ENCODE data around the gene CHTOP. TPM values are rescaled to one million over a fixed set of nuclear protein-coding genes. Genes with fewer than 3 reads are reported as not detected.

The CHTOP gene
- total RNA-seq, 1 experiment from 2014 or later = 156 TPM

DNA sequence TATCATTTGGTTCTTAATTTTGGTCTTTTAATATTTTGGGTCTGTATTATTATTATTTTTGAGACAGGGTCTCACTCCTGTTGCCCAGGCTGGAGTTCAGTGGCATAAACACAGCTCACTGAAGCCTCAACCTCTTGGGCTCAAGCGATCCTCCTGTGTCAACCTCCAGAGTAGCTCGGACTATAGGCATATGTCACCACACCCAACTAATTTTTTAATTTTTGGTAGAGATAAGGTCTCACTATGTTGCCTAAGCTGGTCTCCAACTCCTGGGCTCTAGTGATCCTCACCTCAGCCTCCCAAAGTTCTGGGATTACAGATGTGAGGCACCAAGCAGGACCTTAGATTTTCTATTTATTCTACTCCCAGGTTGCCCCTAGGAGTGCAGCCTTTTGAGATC, 39.6 kb downstream of the CHTOP start:
- no peak overlapping the region for H3K27ac Mint-ChIP-seq (ENCODE audit: low read depth, unreplicated experiment)
- intact Hi-C loops (cut with micrococcal nuclease) = loop anchor here (5.0 kb wide), 2 partner anchors 54 to 141 kb away; partner anchors contain the start of gene INTS3
- H3K36me3 Mint-ChIP-seq (ENCODE audit: insufficient read depth, unreplicated experiment) = no peaks in the 10 kb centered on the region
- POLR2A ChIA-PET = interaction anchor here (0.6 to 6.8 kb wide), 6 partner anchors 24 to 317 kb away, joined by 3 to 80 read pairs (median 8); partner anchors contain the start of genes CHTOP, INTS3, RAB13 and RPS27
- no peak overlapping the region for H3K4me3 Mint-ChIP-seq (ENCODE audit: unreplicated experiment)
- TF ChIP-seq CTCF (IDR thresholded peaks at IDR 0.05; ENCODE audit: unreplicated experiment) = no peak
- peaks cover 6% of the 10 kb centered on the region for H3K27me3 Mint-ChIP-seq (ENCODE audit: insufficient read depth, unreplicated experiment)
- BruUV-seq (replicated peaks) = no TSS peak
- CTCF ChIA-PET = interaction anchor here (0.6 to 14.1 kb wide), 8 partner anchors 35 to 325 kb away, joined by 3 to 273 read pairs (median 4); partner anchors contain the start of gene RAB13
- no peaks in the 10 kb centered on the region for H3K9me3 Mint-ChIP-seq (ENCODE audit: unreplicated experiment)
- H3K4me1 Mint-ChIP-seq (ENCODE audit: insufficient read depth, unreplicated experiment) = peaks cover 4% of the 10 kb centered on the region
- no peak for DNase-seq (ENCODE audit: unreplicated experiment)

DNA sequence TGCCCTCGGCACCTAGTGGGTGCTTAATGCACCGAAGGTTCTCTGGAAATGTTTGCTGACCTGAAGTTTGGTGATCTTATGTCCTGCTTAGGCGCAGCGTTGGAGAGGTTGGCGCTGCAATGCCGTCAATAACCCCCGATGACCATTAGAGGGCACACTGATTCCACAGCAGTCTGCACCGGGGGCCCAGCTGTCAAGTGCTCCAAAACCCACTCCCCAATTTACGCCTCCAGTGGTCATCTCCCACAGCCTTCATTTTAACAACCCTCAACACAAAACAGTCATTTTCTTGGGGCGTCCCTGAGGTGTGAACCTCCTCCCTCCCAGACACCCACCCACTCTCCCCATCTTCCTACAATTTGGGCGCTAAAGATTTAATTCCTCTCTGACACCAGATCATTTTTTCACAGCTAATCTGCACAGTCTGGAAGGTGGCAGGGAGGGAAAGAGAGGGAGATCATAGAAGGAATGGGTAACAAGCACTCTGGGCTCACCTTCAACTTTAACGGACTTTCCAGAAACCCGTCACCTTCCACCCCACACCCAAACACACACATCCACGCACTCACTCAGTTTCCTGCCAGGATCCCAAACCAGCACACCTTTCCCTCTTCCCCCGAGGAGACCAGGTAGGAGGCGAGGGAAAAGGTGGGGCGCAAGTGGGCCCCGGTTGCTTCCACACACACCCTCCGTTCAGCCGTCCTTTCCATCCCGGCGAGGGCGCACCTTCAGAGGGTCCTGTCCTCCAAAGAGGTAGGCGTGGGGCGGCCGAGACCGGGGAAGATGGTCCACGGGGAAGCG, 44.1 kb downstream of the CHTOP start:
- no peak overlapping the region for H3K27ac Mint-ChIP-seq (ENCODE audit: low read depth, unreplicated experiment)
- no peaks in the 10 kb centered on the region for H3K36me3 Mint-ChIP-seq (ENCODE audit: insufficient read depth, unreplicated experiment)

DNA sequence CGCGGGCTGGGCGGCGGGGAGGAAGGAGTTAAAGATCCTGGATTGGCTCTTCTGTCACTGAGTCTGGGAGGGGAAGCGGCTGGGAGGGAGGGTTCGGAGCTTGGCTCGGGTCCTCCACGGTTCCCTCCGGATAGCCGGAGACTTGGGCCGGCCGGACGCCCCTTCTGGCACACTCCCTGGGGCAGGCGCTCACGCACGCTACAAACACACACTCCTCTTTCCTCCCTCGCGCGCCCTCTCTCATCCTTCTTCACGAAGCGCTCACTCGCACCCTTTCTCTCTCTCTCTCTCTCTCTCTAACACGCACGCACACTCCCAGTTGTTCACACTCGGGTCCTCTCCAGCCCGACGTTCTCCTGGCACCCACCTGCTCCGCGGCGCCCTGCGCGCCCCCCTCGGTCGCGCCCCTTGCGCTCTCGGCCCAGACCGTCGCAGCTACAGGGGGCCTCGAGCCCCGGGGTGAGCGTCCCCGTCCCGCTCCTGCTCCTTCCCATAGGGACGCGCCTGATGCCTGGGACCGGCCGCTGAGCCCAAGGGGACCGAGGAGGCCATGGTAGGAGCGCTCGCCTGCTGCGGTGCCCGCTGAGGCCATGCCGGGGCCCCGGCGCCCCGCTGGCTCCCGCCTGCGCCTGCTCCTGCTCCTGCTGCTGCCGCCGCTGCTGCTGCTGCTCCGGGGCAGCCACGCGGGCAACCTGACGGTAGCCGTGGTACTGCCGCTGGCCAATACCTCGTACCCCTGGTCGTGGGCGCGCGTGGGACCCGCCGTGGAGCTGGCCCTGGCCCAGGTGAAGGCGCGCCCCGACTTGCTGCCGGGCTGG, 44.9 kb downstream of the CHTOP start, which contains the start of gene NPR1:
TSS of gene NPR1 (plus strand) at position 170 of the 818 bp plus-strand sequence. CDS start at position 591, 421 bp downstream.
- Mint-ChIP-seq H3K36me3 (ENCODE audit: insufficient read depth, unreplicated experiment) (no peaks in the 10 kb centered on the region), H3K4me3 (ENCODE audit: unreplicated experiment) (peak within 1 kb of the TSS; percentile 73), H3K9me3 (ENCODE audit: unreplicated experiment) (no peaks in the 10 kb centered on the region), H3K27ac (ENCODE audit: low read depth, unreplicated experiment) (no peak within 1 kb of the TSS), H3K4me1 (ENCODE audit: insufficient read depth, unreplicated experiment) (peaks cover 10% of the 10 kb centered on the region), H3K27me3 (ENCODE audit: insufficient read depth, unreplicated experiment) (peaks cover 41% of the 10 kb centered on the region)
- no TSS peak for BruUV-seq (replicated peaks)
- CTCF ChIA-PET = interaction anchor here (0.6 to 14.1 kb wide), 27 partner anchors 10 to 326 kb away, joined by 3 to 273 read pairs (median 6); partner anchors contain the start of genes RAB13 and S100A1
- POLR2A ChIA-PET = interaction anchor here (0.7 kb wide), 1 partner anchor 114 kb away, joined by 3 read pairs; no protein-coding TSS in a partner anchor
- intact Hi-C loops (cut with micrococcal nuclease) = no loop called here
- no peak for DNase-seq (ENCODE audit: unreplicated experiment)
- TF ChIP-seq CTCF (IDR thresholded peaks at IDR 0.05; ENCODE audit: unreplicated experiment) = no peak

More for the DNA sequence above, 44.1 kb downstream of the CHTOP start:
- BruUV-seq (replicated peaks) = no TSS peak
- ChIA-PET CTCF (interaction anchor here (0.5 to 14.1 kb wide), 43 partner anchors 10 to 325 kb away, joined by 3 to 273 read pairs (median 4); partner anchors contain the start of genes RAB13, S100A1, S100A13 and SNAPIN), POLR2A (interaction anchor here (0.5 to 1.1 kb wide), 5 partner anchors 8 to 308 kb away, joined by 3 to 4 read pairs (median 3); no protein-coding TSS in a partner anchor)
- no peaks in the 10 kb centered on the region for H3K9me3 Mint-ChIP-seq (ENCODE audit: unreplicated experiment)
- H3K4me3 Mint-ChIP-seq (ENCODE audit: unreplicated experiment) = peak overlapping the region; percentile 73
- intact Hi-C loops (cut with micrococcal nuclease) = loop anchor here (1.0 kb wide), 2 partner anchors 71 to 308 kb away; partner anchors contain the start of gene RAB13
- peaks cover 7% of the 10 kb centered on the region for H3K4me1 Mint-ChIP-seq (ENCODE audit: insufficient read depth, unreplicated experiment)
- peaks cover 41% of the 10 kb centered on the region for H3K27me3 Mint-ChIP-seq (ENCODE audit: insufficient read depth, unreplicated experiment)
- peak; percentile 98 for TF ChIP-seq CTCF (IDR thresholded peaks at IDR 0.05; ENCODE audit: unreplicated experiment)
- DNase-seq (ENCODE audit: unreplicated experiment) = peak; percentile 66

All from MCF 10A (cell line).